HepG2 (cell line): ENCODE measurements around the gene ZMYND10.

Experiments
- ERF ChIP-seq: IDR thresholded peaks from 2 replicates; pipeline ENCODE4 v1.6.1; 2018; ENCODE audit warnings: missing biosample characterization, missing genetic modification reagents
- EZH2 ChIP-seq: conservative IDR thresholded peaks from 2 replicates; pipeline ENCODE4 v1.6.1; 2012; ENCODE audit warnings: mild to moderate bottlenecking, low read depth, low read length, moderate library complexity
- HNRNPL ChIP-seq: fragments of 200-400 bp; formaldehyde crosslinking; IDR thresholded peaks from 2 replicates; pipeline ENCODE4 v1.6.1; 2017; ENCODE audit warnings: mild to moderate bottlenecking, low read depth, low read length
- TCF7L2 ChIP-seq: IDR thresholded peaks from 2 replicates; pipeline ENCODE4 v1.6.1; 2011; ENCODE audit warnings: mild to moderate bottlenecking, low read depth, low read length, moderate library complexity
- ZSCAN25 ChIP-seq: sonication (generic); formaldehyde crosslinking; IDR thresholded peaks from 2 replicates; pipeline ENCODE4 v1.8.0; 2022; ENCODE audit warnings: mild to moderate bottlenecking, missing genetic modification reagents
- TF ChIP-seq, protein P1 (sequence below): sonication (generic); formaldehyde crosslinking; conservative IDR thresholded peaks from 2 replicates; pipeline ENCODE4 v1.8.0; 2022; ENCODE audit warnings: mild to moderate bottlenecking, moderate library complexity, missing genetic modification reagents
- TF ChIP-seq, protein P2 (sequence below): sonication (generic); formaldehyde crosslinking; IDR thresholded peaks from 2 replicates; pipeline ENCODE4 v1.4.0; 2020; ENCODE audit warnings: missing genetic modification reagents
- TF ChIP-seq, protein P3 (sequence below): sonication (generic); formaldehyde crosslinking; IDR thresholded peaks from 2 replicates; pipeline ENCODE4 v1.4.0; 2020; ENCODE audit warnings: missing genetic modification reagents
- TF ChIP-seq, protein P4 (sequence below): sonication (generic); formaldehyde crosslinking; IDR thresholded peaks from 2 replicates; pipeline ENCODE4 v1.4.0; 2020; ENCODE audit warnings: mild to moderate bottlenecking, missing genetic modification reagents
- TF ChIP-seq, protein P5 (sequence below): sonication (generic); formaldehyde crosslinking; IDR thresholded peaks from 2 replicates; pipeline ENCODE4 v1.5.0; 2020; ENCODE audit warnings: mild to moderate bottlenecking, missing genetic modification reagents, moderate library complexity
- TF ChIP-seq, protein P6 (sequence below), 2 experiments: IDR thresholded peaks; 2 replicates each; pipeline ENCODE4 v1.6.1; 2011 to 2012; ENCODE audit warnings: low read length in 2 of 2, borderline replicate concordance in 1 of 2, low read depth in 1 of 2, mild to moderate bottlenecking in 1 of 2, moderate library complexity in 1 of 2

DNA sequence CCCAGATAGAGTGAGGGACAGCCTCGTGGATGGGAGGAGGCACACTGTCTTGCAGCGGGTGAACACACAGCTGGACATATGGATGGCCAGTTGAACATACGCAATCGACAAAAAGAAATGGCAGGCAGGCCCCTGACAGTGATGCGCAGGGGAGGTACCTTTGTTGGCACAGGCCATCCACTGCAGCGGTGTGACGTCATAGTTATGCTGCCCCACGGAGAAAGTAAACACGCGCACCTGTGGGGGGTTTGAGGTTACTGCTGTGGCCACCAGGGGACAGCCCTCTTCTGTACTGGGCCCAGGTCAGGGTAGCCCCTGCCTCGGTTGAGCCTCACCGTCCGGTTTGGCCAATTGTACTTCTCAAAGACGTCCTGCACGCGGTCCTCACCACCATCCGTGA is 33.2 kb upstream of the ZMYND10 start:
- TF ChIP-seq, protein P1, sequence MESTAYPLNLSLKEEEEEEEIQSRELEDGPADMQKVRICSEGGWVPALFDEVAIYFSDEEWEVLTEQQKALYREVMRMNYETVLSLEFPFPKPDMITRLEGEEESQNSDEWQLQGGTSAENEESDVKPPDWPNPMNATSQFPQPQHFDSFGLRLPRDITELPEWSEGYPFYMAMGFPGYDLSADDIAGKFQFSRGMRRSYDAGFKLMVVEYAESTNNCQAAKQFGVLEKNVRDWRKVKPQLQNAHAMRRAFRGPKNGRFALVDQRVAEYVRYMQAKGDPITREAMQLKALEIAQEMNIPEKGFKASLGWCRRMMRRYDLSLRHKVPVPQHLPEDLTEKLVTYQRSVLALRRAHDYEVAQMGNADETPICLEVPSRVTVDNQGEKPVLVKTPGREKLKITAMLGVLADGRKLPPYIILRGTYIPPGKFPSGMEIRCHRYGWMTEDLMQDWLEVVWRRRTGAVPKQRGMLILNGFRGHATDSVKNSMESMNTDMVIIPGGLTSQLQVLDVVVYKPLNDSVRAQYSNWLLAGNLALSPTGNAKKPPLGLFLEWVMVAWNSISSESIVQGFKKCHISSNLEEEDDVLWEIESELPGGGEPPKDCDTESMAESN (CRISPR knock-in tag), result no peak
- TF ChIP-seq, protein P2, sequence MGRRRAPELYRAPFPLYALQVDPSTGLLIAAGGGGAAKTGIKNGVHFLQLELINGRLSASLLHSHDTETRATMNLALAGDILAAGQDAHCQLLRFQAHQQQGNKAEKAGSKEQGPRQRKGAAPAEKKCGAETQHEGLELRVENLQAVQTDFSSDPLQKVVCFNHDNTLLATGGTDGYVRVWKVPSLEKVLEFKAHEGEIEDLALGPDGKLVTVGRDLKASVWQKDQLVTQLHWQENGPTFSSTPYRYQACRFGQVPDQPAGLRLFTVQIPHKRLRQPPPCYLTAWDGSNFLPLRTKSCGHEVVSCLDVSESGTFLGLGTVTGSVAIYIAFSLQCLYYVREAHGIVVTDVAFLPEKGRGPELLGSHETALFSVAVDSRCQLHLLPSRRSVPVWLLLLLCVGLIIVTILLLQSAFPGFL (CRISPR knock-in tag), result no peak
- TF ChIP-seq ZSCAN25 (no peak), ERF (CRISPR knock-in tag) (no peak), HNRNPL (no peak), EZH2 (no peak), TCF7L2 (no peak)
- TF ChIP-seq, protein P3, sequence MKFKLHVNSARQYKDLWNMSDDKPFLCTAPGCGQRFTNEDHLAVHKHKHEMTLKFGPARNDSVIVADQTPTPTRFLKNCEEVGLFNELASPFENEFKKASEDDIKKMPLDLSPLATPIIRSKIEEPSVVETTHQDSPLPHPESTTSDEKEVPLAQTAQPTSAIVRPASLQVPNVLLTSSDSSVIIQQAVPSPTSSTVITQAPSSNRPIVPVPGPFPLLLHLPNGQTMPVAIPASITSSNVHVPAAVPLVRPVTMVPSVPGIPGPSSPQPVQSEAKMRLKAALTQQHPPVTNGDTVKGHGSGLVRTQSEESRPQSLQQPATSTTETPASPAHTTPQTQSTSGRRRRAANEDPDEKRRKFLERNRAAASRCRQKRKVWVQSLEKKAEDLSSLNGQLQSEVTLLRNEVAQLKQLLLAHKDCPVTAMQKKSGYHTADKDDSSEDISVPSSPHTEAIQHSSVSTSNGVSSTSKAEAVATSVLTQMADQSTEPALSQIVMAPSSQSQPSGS (CRISPR knock-in tag), result no peak
- TF ChIP-seq, protein P4, sequence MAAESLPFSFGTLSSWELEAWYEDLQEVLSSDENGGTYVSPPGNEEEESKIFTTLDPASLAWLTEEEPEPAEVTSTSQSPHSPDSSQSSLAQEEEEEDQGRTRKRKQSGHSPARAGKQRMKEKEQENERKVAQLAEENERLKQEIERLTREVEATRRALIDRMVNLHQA, result no peak
- TF ChIP-seq, protein P5, sequence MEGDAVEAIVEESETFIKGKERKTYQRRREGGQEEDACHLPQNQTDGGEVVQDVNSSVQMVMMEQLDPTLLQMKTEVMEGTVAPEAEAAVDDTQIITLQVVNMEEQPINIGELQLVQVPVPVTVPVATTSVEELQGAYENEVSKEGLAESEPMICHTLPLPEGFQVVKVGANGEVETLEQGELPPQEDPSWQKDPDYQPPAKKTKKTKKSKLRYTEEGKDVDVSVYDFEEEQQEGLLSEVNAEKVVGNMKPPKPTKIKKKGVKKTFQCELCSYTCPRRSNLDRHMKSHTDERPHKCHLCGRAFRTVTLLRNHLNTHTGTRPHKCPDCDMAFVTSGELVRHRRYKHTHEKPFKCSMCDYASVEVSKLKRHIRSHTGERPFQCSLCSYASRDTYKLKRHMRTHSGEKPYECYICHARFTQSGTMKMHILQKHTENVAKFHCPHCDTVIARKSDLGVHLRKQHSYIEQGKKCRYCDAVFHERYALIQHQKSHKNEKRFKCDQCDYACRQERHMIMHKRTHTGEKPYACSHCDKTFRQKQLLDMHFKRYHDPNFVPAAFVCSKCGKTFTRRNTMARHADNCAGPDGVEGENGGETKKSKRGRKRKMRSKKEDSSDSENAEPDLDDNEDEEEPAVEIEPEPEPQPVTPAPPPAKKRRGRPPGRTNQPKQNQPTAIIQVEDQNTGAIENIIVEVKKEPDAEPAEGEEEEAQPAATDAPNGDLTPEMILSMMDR, result no peak
- TF ChIP-seq, protein P6, sequence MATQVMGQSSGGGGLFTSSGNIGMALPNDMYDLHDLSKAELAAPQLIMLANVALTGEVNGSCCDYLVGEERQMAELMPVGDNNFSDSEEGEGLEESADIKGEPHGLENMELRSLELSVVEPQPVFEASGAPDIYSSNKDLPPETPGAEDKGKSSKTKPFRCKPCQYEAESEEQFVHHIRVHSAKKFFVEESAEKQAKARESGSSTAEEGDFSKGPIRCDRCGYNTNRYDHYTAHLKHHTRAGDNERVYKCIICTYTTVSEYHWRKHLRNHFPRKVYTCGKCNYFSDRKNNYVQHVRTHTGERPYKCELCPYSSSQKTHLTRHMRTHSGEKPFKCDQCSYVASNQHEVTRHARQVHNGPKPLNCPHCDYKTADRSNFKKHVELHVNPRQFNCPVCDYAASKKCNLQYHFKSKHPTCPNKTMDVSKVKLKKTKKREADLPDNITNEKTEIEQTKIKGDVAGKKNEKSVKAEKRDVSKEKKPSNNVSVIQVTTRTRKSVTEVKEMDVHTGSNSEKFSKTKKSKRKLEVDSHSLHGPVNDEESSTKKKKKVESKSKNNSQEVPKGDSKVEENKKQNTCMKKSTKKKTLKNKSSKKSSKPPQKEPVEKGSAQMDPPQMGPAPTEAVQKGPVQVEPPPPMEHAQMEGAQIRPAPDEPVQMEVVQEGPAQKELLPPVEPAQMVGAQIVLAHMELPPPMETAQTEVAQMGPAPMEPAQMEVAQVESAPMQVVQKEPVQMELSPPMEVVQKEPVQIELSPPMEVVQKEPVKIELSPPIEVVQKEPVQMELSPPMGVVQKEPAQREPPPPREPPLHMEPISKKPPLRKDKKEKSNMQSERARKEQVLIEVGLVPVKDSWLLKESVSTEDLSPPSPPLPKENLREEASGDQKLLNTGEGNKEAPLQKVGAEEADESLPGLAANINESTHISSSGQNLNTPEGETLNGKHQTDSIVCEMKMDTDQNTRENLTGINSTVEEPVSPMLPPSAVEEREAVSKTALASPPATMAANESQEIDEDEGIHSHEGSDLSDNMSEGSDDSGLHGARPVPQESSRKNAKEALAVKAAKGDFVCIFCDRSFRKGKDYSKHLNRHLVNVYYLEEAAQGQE (IDR thresholded peaks at IDR 0.05; ENCODE audit: borderline replicate concordance in 1 of 2, low read depth in 1 of 2, low read length in 2 of 2), result no peak
